GM06990 (cell line): ENCODE results near the gene APOBEC3A.

Source experiments
- DNase-seq: peaks from one replicate; pipeline ENCODE4 v3.0.0-alpha.2; 2011; ENCODE audit not compliant: insufficient read length; ENCODE audit errors: extremely low read depth
- H3K27me3 ChIP-seq: replicated peaks from 2 replicates; pipeline ENCODE4 v1.6.0; 2011; ENCODE audit warnings: low read length; ENCODE audit not compliant: control insufficient read depth, insufficient read depth
- H3K36me3 ChIP-seq: 2 replicates; pipeline ENCODE4 v1.5.1; 2011; ENCODE audit warnings: low read length; ENCODE audit not compliant: control insufficient read depth, insufficient read depth
- H3K4me3 ChIP-seq: replicated peaks from 2 replicates; pipeline ENCODE4 v1.5.1; 2011; ENCODE audit warnings: low read depth, mild to moderate bottlenecking, control low read depth, low read length
- TF ChIP-seq, protein P1 (sequence below): IDR thresholded peaks from 2 replicates; pipeline ENCODE4 v1.5.1; 2011; ENCODE audit warnings: low read length, control low read depth, mild to moderate bottlenecking, inconsistent platforms; ENCODE audit not compliant: insufficient read depth, poor library complexity, severe bottlenecking

APOBEC3A gene

DNA sequence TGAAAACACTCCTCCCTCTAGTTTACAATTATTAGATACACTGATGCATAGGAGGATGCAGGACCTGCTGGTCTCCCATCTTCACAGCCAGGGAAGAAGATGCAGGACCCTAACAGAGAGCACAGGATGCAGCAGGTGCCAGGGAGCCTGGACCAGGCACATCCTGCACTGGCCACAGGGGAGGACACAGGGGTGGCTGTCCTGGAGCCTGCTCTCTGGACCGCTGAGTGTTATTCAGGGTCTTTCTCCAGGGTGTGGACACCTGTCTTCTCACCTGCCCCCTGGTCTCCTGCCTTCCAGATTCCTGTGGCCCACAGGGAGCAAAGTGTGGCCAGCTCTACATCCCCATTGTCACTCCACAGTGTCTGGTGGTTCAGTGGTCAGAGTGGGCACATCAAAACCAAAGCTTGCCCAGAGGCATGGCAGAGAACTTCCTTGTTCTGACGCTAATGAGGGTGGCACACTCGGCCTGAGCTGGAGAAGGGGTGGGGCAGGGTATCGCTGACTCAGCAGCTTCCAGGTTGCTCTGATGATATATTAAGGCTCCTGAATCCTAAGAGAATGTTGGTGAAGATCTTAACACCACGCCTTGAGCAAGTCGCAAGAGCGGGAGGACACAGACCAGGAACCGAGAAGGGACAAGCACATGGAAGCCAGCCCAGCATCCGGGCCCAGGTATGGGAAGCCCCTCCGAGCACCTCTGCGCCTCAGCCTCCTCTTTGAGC, at the start of gene APOBEC3A:
APOBEC3A (plus strand) TSS at position 564 of the 725 bp plus-strand sequence; CDS start at position 647, 83 bp downstream.
- Histone ChIP-seq H3K27me3 (no peaks in the 10 kb centered on the region), H3K36me3 (no peaks in the 10 kb centered on the region), H3K4me3 (no peak within 1 kb of the TSS)
- DNase-seq = no peak
- TF ChIP-seq, protein P1, sequence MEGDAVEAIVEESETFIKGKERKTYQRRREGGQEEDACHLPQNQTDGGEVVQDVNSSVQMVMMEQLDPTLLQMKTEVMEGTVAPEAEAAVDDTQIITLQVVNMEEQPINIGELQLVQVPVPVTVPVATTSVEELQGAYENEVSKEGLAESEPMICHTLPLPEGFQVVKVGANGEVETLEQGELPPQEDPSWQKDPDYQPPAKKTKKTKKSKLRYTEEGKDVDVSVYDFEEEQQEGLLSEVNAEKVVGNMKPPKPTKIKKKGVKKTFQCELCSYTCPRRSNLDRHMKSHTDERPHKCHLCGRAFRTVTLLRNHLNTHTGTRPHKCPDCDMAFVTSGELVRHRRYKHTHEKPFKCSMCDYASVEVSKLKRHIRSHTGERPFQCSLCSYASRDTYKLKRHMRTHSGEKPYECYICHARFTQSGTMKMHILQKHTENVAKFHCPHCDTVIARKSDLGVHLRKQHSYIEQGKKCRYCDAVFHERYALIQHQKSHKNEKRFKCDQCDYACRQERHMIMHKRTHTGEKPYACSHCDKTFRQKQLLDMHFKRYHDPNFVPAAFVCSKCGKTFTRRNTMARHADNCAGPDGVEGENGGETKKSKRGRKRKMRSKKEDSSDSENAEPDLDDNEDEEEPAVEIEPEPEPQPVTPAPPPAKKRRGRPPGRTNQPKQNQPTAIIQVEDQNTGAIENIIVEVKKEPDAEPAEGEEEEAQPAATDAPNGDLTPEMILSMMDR = no peak

DNA sequence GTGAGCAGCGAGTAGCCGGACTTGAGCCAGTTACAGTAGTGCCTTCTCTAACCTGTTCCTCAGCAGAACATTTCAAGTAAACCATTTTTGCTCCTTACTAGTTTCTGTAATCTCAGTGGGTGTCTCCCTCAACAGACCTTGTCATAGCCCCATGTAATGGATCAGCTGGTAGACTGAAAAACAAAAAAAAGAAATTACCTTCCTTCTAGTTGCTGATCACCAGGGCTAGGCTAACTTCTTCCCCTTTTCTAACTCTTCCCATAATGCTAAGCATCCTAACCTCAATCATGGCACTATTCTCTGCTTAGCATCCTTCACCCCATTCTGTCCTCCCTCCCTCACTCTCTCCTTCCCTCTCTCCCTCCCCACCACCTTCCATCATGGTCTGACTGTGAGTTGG, 49.6 kb upstream of the APOBEC3A start:
- Histone ChIP-seq H3K4me3 (no peak overlapping the region), H3K36me3 (no peaks in the 10 kb centered on the region), H3K27me3 (no peaks in the 10 kb centered on the region; the same call in 1 of the 2 replicates)
- TF ChIP-seq, protein P1 = no peak
- no peak for DNase-seq

DNA sequence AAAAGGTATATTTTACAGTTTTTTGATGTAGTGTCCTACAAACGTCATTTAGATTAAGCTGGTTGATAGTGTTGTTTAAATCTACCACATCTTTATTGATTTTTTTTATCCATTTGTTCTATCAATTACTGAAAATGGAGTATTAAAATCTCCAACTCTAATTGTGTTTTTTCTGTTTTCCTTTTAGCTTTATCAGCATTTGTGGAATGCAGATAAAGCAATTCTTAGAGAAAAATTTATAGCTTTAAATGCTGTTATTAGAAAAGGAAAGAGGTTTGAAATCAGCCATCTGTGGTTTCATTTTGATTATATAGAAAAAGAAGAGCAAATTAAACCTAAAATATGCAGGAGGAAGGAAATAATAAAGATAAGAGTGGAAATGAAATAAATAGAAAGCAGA, 46.0 kb upstream of the APOBEC3A start:
- Histone ChIP-seq H3K4me3 (no peak overlapping the region), H3K27me3 (no peaks in the 10 kb centered on the region; the same call in 1 of the 2 replicates), H3K36me3 (no peaks in the 10 kb centered on the region)
- TF ChIP-seq, protein P1 = no peak
- DNase-seq = no peak

DNA sequence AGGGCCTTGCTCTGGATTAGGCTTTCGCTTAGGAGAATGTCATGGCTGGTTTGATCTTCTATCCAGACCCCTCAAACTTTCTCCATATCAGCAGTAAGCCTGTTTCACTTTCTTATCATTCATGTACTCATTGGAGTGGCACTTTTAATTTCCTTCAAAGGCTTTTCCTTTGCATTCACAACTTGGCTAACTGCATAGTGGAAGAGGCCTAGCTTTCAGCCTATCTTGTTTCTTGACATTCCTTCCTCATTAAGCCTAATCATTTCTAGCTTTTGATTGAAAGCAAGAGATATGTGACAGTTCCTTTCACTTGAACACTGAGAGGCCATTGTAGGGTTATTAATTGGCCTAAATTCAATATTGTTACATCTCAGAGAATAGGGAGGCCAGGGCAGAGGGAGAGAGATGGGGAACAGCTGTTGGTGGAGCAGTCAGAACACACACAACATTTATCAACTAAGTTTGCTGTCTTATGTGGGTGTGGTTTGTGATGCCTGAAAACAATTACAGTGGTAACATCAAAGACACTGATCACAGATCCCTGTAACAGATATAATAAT, 37.7 kb upstream of the APOBEC3A start:
- Histone ChIP-seq H3K27me3 (no peaks in the 10 kb centered on the region), H3K36me3 (no peaks in the 10 kb centered on the region), H3K4me3 (no peak overlapping the region)
- TF ChIP-seq, protein P1 = no peak
- no peak for DNase-seq

DNA sequence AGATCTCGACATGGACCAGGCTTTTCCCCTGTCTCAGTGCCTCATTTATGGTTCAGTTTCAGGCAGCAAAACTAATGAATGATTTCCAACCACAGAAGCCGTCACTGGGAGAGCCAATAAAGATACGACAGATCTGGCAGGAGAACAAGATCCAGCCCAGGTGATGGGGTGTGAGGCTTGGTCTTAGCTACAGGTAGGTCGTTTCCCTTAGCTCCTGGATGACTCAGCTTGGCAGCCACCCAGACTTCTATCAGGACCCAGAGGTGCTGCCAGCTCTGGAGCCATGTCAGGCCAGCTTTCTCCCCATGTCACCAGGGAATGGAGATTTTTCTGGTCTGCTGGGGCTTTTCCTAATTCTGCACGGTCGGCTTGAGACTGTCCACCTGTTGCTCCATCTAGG, 36.3 kb upstream of the APOBEC3A start:
- H3K27me3 ChIP-seq = no peaks in the 10 kb centered on the region
- H3K36me3 ChIP-seq = no peaks in the 10 kb centered on the region
- no peak for DNase-seq
- no peak overlapping the region for H3K4me3 ChIP-seq
- TF ChIP-seq, protein P1 = no peak

DNA sequence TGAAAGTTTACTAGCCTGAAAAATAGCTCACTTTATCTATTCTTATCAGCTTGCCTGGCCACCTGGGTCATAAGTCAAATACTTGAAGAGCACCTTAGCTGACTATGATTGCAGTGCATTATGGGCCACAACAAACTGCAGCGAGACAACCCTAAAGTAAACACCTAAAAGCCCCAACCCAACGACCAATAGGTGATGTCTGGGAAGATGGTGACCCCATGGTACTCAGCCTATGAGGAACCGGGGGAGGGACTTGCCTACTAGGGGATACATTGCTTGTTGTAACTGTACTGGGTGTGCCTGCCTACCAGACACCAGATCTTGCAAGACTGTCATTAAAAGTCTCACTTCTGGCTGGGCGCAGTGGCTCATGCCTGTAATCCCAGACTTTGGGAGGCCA, 35.6 kb upstream of the APOBEC3A start:
- Histone ChIP-seq H3K4me3 (no peak overlapping the region), H3K27me3 (no peaks in the 10 kb centered on the region), H3K36me3 (no peaks in the 10 kb centered on the region)
- TF ChIP-seq, protein P1 = no peak
- no peak for DNase-seq
